ENCODE data around the gene HERC5.
"Not testable (repeated sequence)": the region's sequence is repeated elsewhere in the genome, so short reads cannot be mapped to it uniquely, and the experiment has no call there.

HERC5 gene

DNA sequence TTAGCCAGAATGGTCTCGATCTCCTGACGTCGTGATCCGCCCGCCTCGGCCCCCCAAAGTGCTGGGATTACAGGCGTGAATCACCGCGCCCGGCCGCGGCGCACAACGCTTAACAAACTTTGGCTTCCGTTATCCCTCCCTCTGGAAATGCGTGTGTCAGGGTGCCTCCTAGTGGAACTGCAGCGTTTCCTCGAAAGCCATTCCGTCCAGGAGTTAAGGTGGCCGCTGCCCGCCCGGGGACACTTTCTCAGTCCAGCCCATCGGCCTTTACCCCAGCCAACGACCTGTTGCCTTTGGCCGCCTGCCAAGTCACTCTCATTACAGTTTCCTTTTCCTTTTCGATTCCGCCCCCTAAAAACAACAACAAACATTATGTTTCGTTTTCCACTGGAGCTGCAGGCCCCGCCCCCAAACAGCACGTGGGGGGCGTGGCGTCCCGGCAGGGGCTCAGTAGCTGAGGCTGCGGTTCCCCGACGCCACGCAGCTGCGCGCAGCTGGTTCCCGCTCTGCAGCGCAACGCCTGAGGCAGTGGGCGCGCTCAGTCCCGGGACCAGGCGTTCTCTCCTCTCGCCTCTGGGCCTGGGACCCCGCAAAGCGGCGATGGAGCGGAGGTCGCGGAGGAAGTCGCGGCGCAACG lies at the start of gene HERC5:
Gene HERC5 (plus strand): TSS at position 450 of the 637 bp plus-strand sequence. CDS start 151 bp downstream, at position 601.
- DNase-seq (ENCODE audit: low spot score), result peak; percentile 83

DNA sequence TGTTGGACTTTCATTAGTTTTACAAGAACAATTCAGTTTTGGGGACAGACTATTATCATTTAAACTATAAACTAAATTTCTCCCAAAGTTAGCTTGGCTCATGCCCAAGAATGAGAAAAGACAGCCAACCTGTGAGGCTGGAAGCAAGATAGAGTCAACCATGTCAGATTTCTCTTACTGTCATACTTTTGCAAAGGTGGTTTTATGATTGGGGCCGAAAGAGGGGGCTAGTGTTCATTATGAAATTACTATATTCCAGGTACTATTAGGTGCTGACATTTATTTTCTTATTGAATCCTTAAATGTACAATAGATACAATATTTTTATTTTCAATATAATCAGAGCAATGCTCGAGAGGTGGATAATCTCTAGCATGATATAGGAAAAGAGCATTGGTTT lies 47.7 kb upstream of the HERC5 start:
- no peak for DNase-seq (ENCODE audit: low spot score)

DNA sequence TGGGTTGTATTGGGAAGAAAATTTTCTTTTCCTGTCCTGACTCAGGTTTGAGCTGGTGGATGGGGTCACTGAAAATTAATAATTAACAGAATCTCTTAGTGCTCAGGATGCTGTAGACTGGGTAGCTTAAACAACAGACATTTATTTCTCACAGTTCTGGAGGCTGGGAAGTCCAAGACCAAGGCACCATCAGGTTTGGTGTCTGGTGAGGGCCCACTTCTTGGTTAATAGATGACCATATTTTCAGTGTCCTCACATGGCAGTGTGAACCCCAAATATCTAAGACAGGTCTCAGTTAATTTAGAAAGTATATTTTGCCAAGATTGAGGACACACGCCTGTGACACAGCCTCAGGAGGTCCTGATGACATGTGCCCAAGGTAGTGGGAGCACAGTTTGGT lies 47.1 kb upstream of the HERC5 start:
- no peak for DNase-seq (ENCODE audit: low spot score)

DNA sequence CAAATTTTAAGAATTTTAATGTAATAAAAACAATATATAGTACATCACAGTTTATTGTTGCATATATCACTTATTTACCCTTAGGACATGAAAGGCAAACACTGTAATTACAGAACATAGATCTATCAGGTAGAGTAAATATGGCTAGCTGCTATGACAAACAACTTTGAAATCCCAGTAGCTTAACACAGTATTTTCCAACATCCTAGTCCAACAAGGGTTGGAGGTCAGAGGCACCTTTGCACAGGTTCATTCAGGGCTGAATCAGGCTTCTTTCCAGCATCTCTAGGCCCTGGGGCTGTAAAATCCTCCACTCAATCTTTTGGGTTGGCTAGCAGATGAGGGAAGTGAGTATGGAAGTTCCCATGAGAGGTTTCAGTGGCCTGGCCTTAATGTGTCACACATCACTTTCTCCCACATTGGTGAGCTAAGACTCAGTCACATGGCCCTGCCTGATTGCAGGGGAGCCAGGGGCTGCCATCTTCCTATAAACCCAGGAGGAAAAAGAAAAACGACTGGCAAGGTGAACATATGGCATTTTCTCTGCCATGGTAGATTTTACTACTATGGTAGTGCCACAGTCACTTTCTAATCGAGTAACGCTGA lies 45.3 kb upstream of the HERC5 start:
- no peak for DNase-seq (ENCODE audit: low spot score)

DNA sequence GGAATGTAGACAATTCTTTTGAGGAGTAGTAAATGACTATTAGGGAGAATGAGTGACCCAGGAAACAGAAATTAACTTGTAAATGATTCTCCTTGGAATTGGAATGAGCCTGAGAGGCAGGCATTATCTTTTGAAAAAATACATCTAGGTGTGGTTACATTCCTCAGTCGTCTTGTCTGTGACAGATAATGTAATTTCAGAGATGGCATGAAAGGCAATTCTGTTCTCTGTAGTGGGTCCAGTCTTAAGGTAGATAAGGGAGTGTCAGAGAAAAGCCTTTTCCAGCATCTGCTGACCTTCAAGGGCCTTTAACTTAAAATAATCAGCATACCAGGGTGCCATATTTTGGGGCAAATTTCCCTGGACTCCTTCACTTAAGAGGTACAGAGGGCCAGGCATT lies 43.1 kb upstream of the HERC5 start:
- no peak for DNase-seq (ENCODE audit: low spot score)

DNA sequence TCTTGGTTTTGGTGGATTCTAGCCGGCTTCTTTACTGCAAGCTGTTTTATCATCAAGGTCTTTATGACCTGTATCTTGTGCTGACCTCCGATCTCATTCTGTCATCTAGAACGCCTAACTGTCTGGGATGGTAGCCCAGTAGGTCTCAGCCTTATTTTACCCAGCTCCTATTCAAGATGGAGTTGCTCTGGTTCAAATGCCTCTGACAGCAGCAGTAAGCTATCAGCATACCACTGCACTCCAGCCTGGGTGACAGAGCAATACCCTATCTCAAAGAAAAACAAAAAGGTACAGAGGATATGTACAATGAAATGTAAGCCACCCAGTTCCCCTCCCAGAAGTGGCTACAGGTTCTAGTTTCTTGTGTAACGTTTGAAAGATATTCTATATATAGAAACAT lies 42.2 kb upstream of the HERC5 start:
- no peak for DNase-seq (ENCODE audit: low spot score)

DNA sequence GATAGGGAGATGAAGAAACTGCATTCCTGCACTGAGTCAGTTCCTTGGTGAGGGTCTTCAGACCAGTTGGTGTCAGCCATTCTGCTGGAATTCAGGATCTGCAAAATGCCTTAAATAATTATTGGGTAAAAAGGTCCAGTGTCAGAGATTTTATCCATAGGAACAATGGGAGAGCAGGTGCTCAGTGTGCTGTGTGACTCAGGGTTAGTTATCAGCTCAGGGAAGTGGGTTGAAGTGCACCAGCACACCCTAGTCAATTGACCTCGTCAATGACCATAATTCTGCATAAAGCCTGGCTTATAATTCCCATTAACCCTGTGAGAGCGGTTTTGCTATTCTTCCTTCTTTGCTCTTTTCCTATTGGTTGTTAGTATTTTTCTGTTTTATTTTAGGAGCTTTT lies 40.9 kb upstream of the HERC5 start:
- no peak for DNase-seq (ENCODE audit: low spot score)

DNA sequence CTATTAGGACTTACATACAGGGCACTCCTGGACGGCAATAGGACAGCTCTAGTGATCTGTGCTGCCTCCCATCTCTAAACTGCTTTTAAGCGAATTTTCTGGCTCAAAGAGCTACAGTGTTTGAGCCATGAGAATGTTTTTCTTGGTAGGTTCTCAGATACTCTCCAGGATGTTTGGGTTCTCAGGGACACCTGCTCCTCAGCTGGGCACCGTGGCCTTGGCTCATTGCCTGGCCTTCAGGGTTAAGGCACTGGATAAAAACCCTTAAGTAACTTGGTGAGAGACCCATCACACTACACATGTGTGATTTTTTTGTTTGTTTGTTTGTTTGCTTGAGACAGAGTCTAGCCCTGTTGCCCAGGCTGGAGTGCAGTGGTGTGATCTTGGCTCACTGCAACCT lies 38.5 kb upstream of the HERC5 start:
- DNase-seq (ENCODE audit: low spot score), result no peak

DNA sequence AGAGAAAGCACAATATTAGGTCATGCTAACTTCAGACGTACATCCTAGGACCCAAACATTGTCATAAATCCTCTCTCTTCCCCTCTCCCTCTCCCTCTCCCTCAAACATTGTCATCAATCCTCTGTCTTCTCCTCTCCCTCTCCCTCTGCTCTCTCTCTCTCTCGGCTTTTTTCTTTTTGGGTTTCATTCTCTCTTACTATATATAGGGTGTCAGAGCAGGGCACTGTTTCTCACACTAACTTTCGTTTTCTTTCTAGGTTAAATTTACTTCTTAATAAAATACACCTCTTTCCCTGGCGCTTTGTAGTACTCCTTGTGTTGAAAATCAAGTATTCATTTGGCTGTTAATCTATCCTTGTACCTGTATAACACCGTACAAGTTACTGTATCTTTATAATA lies 37.0 kb upstream of the HERC5 start:
- no peak for DNase-seq (ENCODE audit: low spot score)

DNA sequence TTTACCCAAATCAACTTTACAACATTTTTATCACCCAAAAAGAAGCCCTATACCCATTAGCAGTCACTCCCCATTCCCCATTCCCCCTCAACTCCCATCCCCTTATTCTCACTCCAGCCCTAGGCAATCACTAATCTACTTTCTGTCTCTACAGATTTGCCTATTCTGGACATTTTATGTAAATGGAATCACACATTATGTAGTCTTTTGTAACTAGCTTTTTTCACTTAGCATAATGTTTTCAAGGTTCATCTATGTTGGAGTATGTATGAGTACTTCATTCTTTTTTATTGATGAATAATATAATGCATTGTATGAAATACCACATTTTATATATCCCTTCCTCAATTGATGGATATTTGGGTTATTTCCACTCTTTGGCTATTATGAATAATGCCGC lies 36.1 kb upstream of the HERC5 start:
- no peak for DNase-seq (ENCODE audit: low spot score)

DNA sequence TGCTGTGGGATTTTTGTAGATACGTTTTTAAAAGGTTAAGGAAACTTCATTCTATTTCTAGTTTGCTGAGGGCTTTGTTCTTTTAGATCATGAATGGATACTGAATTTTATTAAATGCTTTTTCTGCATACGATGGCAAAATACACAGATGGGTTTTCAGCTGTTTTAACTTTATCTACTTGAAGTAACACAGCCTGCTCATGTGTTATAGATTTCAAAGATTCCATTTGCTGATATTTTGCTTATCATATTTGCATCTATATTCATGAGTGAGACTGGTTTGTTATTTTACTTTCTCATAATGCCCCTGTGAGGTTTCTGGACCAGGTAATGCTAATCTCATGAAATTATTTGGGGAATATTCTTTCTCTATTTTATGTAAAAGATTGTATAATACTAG lies 34.5 kb upstream of the HERC5 start:
- no peak for DNase-seq (ENCODE audit: low spot score)

DNA sequence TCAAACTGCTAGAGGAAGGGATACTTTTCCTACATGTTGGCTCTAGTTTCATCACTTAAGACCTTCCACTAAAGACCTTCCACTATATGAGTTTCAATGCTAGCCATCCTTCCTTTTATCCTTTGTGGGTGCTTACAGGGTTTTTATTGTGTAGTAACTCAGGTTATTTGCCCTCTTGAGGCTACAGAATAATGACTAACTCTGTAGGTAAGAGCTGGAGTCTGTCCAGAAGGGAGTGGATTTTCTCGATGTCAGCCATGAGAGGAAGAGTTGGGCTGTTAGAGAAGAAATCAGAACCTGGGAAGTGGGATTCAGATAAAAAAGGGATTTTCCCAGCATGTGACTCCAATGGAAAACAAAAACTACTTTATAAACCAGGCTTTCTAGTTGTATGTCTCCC lies 27.5 kb upstream of the HERC5 start:
- DNase-seq (ENCODE audit: low spot score), result no peak

DNA sequence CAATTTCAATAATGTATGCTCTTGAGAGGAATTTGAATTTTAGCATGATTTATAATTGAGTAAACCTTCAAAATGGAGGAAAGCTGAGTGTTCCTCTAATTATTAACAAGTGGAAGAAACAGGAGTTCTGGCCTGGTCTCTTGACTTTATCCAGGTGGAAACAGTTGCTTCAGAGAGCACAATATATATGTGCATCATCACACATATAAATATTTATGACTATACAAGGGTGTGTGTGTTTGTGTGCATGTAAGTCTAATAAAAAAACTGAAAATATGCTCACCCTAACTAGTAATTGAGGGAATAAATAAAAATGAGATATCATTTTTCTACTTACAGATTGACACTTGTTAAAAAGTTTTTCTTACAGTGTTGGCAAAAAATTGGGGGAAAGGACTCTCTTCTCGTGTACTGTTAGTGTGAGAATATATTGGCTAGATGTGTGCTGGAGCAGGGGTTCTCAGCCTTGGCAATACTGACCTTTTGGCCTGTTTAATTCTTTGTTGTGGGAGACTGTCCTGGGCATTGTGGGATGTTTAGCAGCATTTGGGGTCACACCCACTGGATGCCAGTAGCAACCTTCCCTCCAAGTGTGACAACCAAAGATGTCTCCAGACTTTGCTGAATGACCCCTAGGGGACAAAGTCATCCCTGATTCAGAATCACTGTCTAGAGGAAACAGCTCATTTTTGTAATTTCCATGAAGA lies 20.8 kb upstream of the HERC5 start:
- no peak for DNase-seq (ENCODE audit: low spot score)

DNA sequence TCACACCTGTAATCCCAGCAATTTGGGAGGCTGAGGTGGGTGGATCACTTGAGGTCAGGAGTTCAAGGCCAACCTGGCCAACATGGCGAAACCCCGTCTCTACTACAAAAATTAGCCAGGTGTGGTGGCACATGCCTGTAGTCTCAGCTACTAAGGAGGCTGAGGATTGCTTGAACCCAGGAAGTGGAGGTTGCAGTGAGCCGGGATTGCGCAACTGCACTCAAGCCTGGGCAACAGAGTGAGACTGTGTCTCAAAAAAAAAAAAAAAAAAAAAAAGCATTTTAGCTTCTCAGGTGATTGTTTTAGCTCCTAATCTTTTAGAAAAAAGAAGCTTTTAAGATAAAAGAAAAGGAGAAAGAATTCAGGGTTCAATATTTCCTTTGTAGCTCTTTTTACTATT lies 19.0 kb upstream of the HERC5 start:
- DNase-seq (ENCODE audit: low spot score), result not testable (repeated sequence)

DNA sequence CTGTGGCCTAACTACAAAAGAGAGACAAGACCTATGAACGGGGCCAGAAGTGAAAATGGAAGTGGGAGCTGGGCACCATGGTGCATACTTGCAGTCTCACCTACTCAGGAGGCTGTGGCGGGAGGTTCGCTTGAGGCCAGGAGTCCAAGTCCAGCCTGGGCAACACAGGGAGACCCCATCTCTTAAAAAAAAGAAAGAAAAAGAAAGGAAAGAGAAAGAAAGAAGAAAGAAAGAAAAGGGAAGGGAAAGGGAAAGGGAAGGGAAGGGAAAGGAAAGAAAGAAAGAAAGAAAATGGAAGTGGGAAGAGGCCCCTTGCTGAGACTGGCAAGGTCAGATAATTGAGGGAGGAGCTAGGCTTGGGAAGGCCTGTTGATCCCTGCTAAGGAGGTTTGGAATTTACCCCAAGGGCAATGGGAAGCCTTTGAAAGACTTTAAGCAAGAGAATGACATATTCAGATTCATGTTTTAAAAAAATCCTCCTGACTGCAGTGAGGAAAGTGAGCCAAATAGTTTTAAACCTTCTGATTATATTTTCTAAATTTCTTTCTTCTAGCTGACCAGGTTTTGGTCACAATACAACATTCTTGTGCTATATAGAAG lies 17.7 kb upstream of the HERC5 start:
- DNase-seq (ENCODE audit: low spot score), result no peak

DNA sequence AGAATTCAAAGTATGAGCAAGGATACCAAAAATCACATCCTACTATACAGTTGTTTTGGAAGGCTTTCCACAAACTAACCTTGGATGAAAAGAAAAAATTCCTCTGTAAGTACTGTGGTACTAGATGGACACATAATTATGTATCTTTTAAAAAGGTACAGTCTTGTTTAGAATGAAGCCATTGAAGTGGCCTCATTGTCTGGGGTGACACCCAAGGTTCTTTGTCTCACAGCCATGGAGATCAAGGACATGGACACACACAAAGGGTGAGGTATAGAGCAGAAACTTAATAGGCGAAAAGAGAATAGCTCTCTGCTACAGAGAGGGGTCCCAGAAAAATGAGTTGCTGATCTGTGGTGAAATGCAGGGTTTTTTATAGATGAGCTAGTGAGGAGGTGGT lies 16.8 kb upstream of the HERC5 start:
- no peak for DNase-seq (ENCODE audit: low spot score)

DNA sequence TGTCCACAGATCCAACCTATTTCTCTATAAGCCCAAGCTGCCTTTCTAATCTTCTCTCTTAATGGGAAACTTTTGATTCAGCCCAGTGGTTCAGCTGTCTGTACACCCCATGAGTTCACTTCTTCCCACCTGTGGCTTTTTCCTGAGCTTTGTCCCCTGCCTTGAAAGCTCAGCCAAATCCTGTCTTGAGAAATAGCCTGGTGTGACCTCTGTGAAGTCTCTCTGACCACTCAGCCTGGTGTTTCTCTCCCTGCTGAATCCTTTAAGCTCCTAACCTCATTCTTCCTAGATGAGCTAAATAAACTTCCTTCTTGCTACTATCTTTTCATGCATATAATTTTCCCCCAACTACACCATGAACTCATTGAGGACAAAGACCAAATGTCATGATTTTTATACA lies 15.2 kb upstream of the HERC5 start:
- no peak for DNase-seq (ENCODE audit: low spot score)

DNA sequence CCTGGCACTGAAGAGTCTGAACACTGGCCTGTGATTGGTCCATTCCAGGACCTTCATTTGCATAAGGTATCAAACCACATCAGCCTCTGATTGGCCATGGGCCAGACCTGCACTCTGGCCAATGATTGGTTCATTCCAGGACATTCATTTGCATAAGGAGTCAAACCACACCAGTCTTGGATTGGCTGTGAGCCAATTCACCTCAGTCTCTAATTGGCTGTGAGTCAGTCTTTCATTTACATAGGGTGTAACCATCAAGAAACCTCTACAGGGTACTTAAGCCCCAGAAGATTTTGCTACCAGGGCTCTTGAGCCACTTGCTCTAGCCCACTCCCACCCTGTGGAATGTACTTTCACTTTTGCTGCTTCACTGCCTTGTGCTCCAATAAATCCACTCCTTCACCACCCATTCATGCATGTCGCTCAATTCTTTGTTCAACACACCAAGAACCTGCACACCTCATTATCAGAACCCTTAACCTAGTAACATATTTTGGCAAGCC lies 14.2 kb upstream of the HERC5 start:
- no peak for DNase-seq (ENCODE audit: low spot score)

DNA sequence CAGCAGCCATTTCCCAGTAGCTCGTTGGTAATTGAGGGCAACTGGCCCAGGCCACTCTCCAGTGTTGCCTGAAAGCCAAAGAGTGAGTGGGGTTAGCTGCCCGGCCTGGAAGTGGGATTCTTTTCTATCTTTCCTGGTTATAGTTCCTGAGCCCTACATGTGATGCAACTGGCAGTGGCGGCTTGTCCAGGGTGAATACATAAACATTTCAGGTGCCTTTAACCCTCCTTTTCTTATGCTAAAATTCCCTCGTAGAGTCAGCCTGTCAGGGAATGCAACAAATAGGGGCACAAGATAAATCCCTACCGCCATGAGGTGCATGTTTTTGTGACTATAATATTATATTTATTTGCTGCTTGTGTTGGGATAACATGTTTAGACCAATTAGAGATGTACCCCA lies 13.4 kb upstream of the HERC5 start:
- DNase-seq (ENCODE audit: low spot score), result no peak

DNA sequence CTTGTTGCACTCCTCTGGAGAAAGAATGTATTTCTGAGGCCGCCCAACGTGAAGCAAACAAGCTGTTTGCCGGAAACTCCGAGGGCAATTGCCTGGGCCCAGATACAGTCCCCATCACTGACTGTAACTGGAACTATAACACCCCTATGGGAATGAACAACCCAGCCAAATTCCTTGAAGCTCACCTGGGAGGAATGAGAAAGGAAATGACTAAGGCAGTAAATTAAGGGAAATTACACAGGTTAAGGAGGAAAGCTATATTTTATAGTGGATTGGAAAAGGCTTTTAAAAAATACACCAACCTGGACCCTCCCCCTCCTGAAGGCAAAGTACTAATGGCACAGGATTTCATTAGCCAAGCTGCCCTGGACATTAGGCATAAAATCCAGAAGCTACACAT lies 11.7 kb upstream of the HERC5 start:
- no peak for DNase-seq (ENCODE audit: low spot score)

DNA sequence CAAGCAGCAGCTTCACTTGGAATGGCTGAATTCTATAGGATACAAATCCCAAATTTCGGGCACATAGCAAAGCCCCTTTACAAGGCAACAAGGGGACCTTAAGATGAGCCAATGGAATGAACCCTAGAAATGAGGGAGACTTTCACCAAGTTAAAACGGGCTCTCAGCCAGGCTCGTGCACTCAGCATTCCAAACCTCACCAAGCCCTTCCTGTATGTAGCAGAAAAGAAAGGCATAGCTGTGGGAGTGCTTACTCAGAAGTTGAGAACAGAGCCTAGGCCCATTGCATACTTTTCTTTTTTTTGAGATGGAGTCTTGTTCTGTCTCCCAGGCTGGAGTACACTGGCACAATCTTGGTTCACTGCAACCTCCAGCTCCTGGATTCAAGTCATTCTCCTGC lies 10.8 kb upstream of the HERC5 start:
- no peak for DNase-seq (ENCODE audit: low spot score)

DNA sequence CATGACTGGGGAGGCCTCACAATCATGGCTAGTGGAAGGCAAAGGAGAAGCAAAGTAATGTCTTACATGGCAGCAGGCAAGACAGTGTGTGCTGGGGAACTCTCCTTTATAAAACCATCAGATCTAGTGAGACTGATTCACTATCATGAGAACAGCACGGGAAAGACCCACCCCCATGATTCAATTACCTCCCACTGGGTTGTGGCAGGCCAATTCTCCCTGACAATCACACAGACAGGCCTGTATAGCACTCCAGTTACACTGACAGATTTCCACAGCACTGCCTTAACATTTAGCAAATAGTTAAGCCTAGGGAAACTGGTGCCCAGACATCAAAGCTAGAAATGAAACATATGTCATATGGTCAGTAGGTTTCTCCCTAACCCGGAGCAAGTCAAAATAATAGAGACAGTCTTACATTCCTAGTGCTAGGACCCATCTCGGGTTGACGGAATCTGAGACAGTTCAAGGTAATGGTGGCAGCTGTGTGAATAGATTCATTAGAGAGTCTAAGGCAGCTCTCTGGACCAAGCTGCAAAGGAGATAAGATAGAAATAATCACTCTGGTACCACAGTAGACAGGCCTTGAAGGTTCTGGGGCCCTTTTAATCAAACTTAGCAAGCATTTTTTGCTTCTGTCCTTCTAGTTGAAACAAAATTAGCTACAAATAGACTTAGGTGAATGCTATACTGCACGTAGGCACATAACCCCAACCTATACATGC lies 9.4 kb upstream of the HERC5 start:
- no peak for DNase-seq (ENCODE audit: low spot score)

Data from putamen (tissue), 1 donor.